HCT116 (cell line): ENCODE measurements around the gene SPATC1L. TPM values are rescaled to one million over a fixed set of nuclear protein-coding genes. Genes with fewer than 3 reads are reported as not detected.

Experiments used
- ATAC-seq: fragments of 200-7000 bp; cut with Tn5 transposase; 2 replicates; pipeline ENCODE4 v1.9.1; 2020; ENCODE audit warnings: mild to moderate bottlenecking, moderate library complexity
- BruUV-seq: library from RNA; stranded (reverse); fragments of 400-500 nt; replicated peaks from 2 replicates; lab custom pipeline; 2021; lab: Mats Ljungman, UMichigan
- CTCF ChIA-PET: fragments of 300-600 bp; sonication (Branson Sonifier 250); formaldehyde crosslinking; loops from one replicate; lab custom pipeline; 2021; ENCODE audit warnings: antibody characterized with exemption; lab: Charles Lee
- POLR2A ChIA-PET: fragments of 300-600, 350-600 bp; sonication (Branson Sonifier 250); formaldehyde crosslinking; loops from one replicate; lab custom pipeline; 2021; ENCODE audit warnings: antibody characterized with exemption; lab: Charles Lee
- RAD21 ChIA-PET, 2 experiments: fragments of 300-600 bp; sonication (Branson Sonifier 250); formaldehyde crosslinking; loops; one replicate each; lab custom pipeline; 2023; ENCODE audit warnings: low total read pairs in 2 of 2; ENCODE audit not compliant: uncharacterized antibody in 2 of 2, unreplicated experiment in 2 of 2, low non-redundant PET in 1 of 2; lab: Charles Lee
- DNase-seq: peaks from one replicate; pipeline ENCODE4 v3.0.0-alpha.2; 2010; ENCODE audit warnings: low read depth, low spot score
- H2AFZ ChIP-seq: fragments of 200-600 bp; shearing (Covaris generic), sonication (generic); 2 replicates; pipeline ENCODE4 v1.6.1; 2017; ENCODE audit warnings: low read depth, mixed run types, mixed read lengths, antibody characterized with exemption, low read length; ENCODE audit not compliant: poor library complexity, severe bottlenecking
- H3K27ac ChIP-seq: 2 replicates; pipeline ENCODE4 v1.5.1; 2012; ENCODE audit warnings: low read depth, low read length
- H3K27me3 ChIP-seq: fragments of 200-600 bp; sonication (generic); 2 replicates; pipeline ENCODE4 v1.6.1; 2016; ENCODE audit warnings: mixed run types, low read length, mixed read lengths; ENCODE audit not compliant: insufficient read depth
- H3K36me3 ChIP-seq, 2 experiments: fragments of 200-500 bp in 1 of 2; fragments of 200-600 bp in 1 of 2; sonication (Bioruptor generic) in 1 of 2; sonication (generic) in 1 of 2; 2 replicates each; pipeline versions ENCODE4 v1.5.1 to v1.6.1; 2014 to 2016; ENCODE audit warnings: low read length in 2 of 2, inconsistent platforms in 1 of 2, mixed read lengths in 1 of 2, mixed run types in 1 of 2; ENCODE audit not compliant: insufficient read depth in 2 of 2, control insufficient read depth in 1 of 2
- H3K4me1 ChIP-seq, 2 experiments: fragments of 200-600 bp in 1 of 2; sonication (generic) in 1 of 2; 2 replicates each; pipeline versions ENCODE4 v1.5.1 to v1.6.1; 2012 to 2017; ENCODE audit warnings: low read length in 2 of 2, inconsistent platforms in 1 of 2, mild to moderate bottlenecking in 1 of 2, mixed read lengths in 1 of 2, mixed run types in 1 of 2, moderate library complexity in 1 of 2; ENCODE audit not compliant: insufficient read depth in 2 of 2, control insufficient read depth in 1 of 2
- H3K4me2 ChIP-seq: fragments of 200-600 bp; sonication (generic); 2 replicates; pipeline ENCODE4 v1.6.1; 2017; ENCODE audit warnings: mixed run types, low read length, mixed read lengths
- H3K4me3 ChIP-seq, 2 experiments: fragments of 200-600 bp in 1 of 2; sonication (generic) in 1 of 2; replicated peaks in 1 of 2; 2 replicates each; pipeline ENCODE4 v1.5.1; 2011 to 2016; ENCODE audit warnings: low read length in 2 of 2, control low read depth in 1 of 2, low read depth in 1 of 2, mild to moderate bottlenecking in 1 of 2, mixed read lengths in 1 of 2, mixed run types in 1 of 2
- H3K79me2 ChIP-seq: fragments of 200-600 bp; sonication (generic); 2 replicates; pipeline ENCODE4 v1.6.1; 2017; ENCODE audit warnings: mild to moderate bottlenecking, mixed run types, low read length, moderate library complexity, mixed read lengths; ENCODE audit not compliant: insufficient read depth
- H3K9ac ChIP-seq: fragments of 200-600 bp; sonication (generic); 2 replicates; pipeline ENCODE4 v1.6.1; 2016; ENCODE audit warnings: low read length, mixed read lengths
- H3K9me2 ChIP-seq: fragments of 200-600 bp; sonication (generic), shearing (Covaris generic); 2 replicates; pipeline ENCODE4 v1.6.1; 2017; ENCODE audit warnings: mixed run types, mild to moderate bottlenecking, moderate library complexity; ENCODE audit not compliant: insufficient read depth
- H3K9me3 ChIP-seq, 2 experiments: fragments of 200-500 bp in 1 of 2; fragments of 200-600 bp in 1 of 2; sonication (Bioruptor generic) in 1 of 2; sonication (generic) in 1 of 2; 2 replicates each; pipeline ENCODE4 v1.6.1; 2014 to 2017; ENCODE audit warnings: low read length in 2 of 2, mixed read lengths in 2 of 2, inconsistent platforms in 1 of 2, low read depth in 1 of 2, mild to moderate bottlenecking in 1 of 2, mixed run types in 1 of 2, moderate library complexity in 1 of 2; ENCODE audit not compliant: control insufficient read depth in 1 of 2, insufficient read depth in 1 of 2
- H4K20me1 ChIP-seq: fragments of 200-600 bp; sonication (generic), shearing (Covaris generic); 2 replicates; pipeline ENCODE4 v1.6.1; 2017; ENCODE audit warnings: mixed run types, mild to moderate bottlenecking, moderate library complexity; ENCODE audit not compliant: insufficient read depth
- CBX3 ChIP-seq: IDR thresholded peaks from 2 replicates; pipeline ENCODE4 v1.6.1; 2012; ENCODE audit warnings: low read depth
- CEBPB ChIP-seq: IDR thresholded peaks from 2 replicates; pipeline ENCODE4 v1.6.1; 2012; ENCODE audit warnings: low read depth
- CTCF ChIP-seq, 3 experiments: fragments of 200-600 bp in 1 of 3; sonication (generic) in 1 of 3; IDR thresholded peaks in 2 of 3; conservative IDR thresholded peaks in 1 of 3; 2 replicates each; pipeline ENCODE4 v1.5.1; 2012 to 2017; ENCODE audit warnings: low read depth in 2 of 3, low read length in 2 of 3, antibody characterized with exemption in 1 of 3, borderline replicate concordance in 1 of 3, control low read depth in 1 of 3, mild to moderate bottlenecking in 1 of 3, mixed read lengths in 1 of 3, mixed run types in 1 of 3, moderate library complexity in 1 of 3; ENCODE audit not compliant: insufficient read depth in 1 of 3
- EZH2 ChIP-seq: fragments of 200-600 bp; sonication (generic); IDR thresholded peaks from 2 replicates; pipeline ENCODE4 v1.6.1; 2017; ENCODE audit warnings: antibody characterized with exemption, mixed run types
- EZH2phosphoT487 ChIP-seq: fragments of 200-600 bp; IDR thresholded peaks from 2 replicates; pipeline ENCODE4 v1.6.1; 2018; ENCODE audit warnings: antibody characterized with exemption, borderline replicate concordance
- JUND ChIP-seq: IDR thresholded peaks from 2 replicates; pipeline ENCODE4 v1.6.1; 2012
- MAX ChIP-seq: IDR thresholded peaks from 2 replicates; pipeline ENCODE4 v1.6.1; 2012
- POLR2A ChIP-seq: IDR thresholded peaks from 2 replicates; pipeline ENCODE4 v1.7.0; 2011; ENCODE audit warnings: borderline replicate concordance; ENCODE audit not compliant: insufficient read depth, insufficient read length; ENCODE audit errors: extremely low read depth
- POLR2AphosphoS5 ChIP-seq: IDR thresholded peaks from 2 replicates; pipeline ENCODE4 v1.6.1; 2011; ENCODE audit warnings: mild to moderate bottlenecking, low read depth, low read length, moderate library complexity
- RAD21 ChIP-seq: IDR thresholded peaks from 2 replicates; pipeline ENCODE4 v1.6.1; 2012; ENCODE audit warnings: low read depth, mild to moderate bottlenecking
- SP1 ChIP-seq: IDR thresholded peaks from 2 replicates; pipeline ENCODE4 v1.6.1; 2012; ENCODE audit warnings: low read depth
- intact Hi-C: fragments of 100-400 bp; cut with micrococcal nuclease; formaldehyde crosslinking; loops from 2 replicates; pipeline ENCODE4 v1.10.0; 2022
- total RNA-seq: library from RNA; stranded (reverse); gene quantifications from one replicate; pipeline ENCODE4 v1.2.1, GENCODE V29; 2021; ENCODE audit not compliant: unreplicated experiment

The SPATC1L gene
- total RNA-seq, 1 experiment from 2014 or later: 1.3 TPM

- TF ChIP-seq CBX3: no peak
- no peak for TF ChIP-seq JUND
- no peak for TF ChIP-seq CEBPB
- no peak for TF ChIP-seq MAX
- TF ChIP-seq SP1: no peak
- TF ChIP-seq POLR2AphosphoS5: no peak
- no peak for TF ChIP-seq EZH2phosphoT487
- TF ChIP-seq CTCF (IDR thresholded peaks at IDR 0.05 in 2 of 3, conservative IDR thresholded peaks at IDR 0.05 in 1 of 3; ENCODE audit: borderline replicate concordance in 1 of 3, insufficient read depth in 1 of 3, low read depth in 2 of 3, low read length in 2 of 3): no peak
- TF ChIP-seq POLR2A: no peak
- no peak for TF ChIP-seq RAD21
- TF ChIP-seq EZH2: no peak
- ChIA-PET CTCF (no interaction called here), RAD21 (no interaction called here), POLR2A (no interaction called here)
- Histone ChIP-seq H3K79me2 (no peaks in the 10 kb centered on the region), H4K20me1 (no peaks in the 10 kb centered on the region), H3K9me3 (no peaks in the 10 kb centered on the region; a peak in 2 of 4 replicates), H3K27ac (no peak overlapping the region), H3K27me3 (no peaks in the 10 kb centered on the region), H3K9me2 (no peaks in the 10 kb centered on the region), H2AFZ (no peak overlapping the region), H3K4me2 (no peak overlapping the region), H3K9ac (no peak overlapping the region), H3K4me1 (no peaks in the 10 kb centered on the region), H3K36me3 (peaks cover 6 to 18% of the 10 kb centered on the region in 2 experiments; a peak in 3 of 4 replicates), H3K4me3 (no peak overlapping the region)
- BruUV-seq: no TSS peak
- DNase-seq (no peak), ATAC-seq (no peak)
- intact Hi-C loops: no loop called here
Measured at GRCh38 chr21:46115441-46116188, 68.6 kb downstream of the SPATC1L start.
